GM12878 (cell line): Measurements from ENCODE around the gene LMTK2. TPM values are rescaled to one million over a fixed set of nuclear protein-coding genes. Genes with fewer than 3 reads are reported as not detected.

Experiments
- ATAC-seq: fragments of 200-7000 bp; cut with Tn5 transposase; 3 replicates; pipeline ENCODE4 v1.9.1; 2020; ENCODE audit warnings: mild to moderate bottlenecking, moderate library complexity
- BruUV-seq: library from RNA; stranded (reverse); fragments of 400-500 nt; replicated peaks from 2 replicates; lab custom pipeline; 2021; lab: Mats Ljungman, UMichigan
- CTCF ChIA-PET: fragments of 300-600 bp; sonication (Branson Sonifier 250); formaldehyde crosslinking; extraction: SDS; loops from one replicate; lab custom pipeline; 2021; ENCODE audit warnings: inconsistent platforms; lab: Yijun Ruan, JAX
- POLR2A ChIA-PET: fragments of 350-600 bp; formaldehyde crosslinking; extraction: SDS; loops from one replicate; lab custom pipeline; 2021; ENCODE audit warnings: inconsistent platforms; lab: Charles Lee
- RAD21 ChIA-PET: fragments of 300-600 bp; sonication (Branson Sonifier 250); formaldehyde crosslinking; loops from one replicate; lab custom pipeline; 2023; ENCODE audit warnings: antibody characterized with exemption; ENCODE audit not compliant: unreplicated experiment; lab: Charles Lee
- SMC1A ChIA-PET: fragments of 300-600 bp; sonication (Branson Sonifier 250); formaldehyde crosslinking; loops from one replicate; lab custom pipeline; 2023; ENCODE audit not compliant: unreplicated experiment, uncharacterized antibody; lab: Charles Lee
- DNase-seq: peaks from one replicate; pipeline ENCODE4 v3.0.0-alpha.2; 2011; ENCODE audit warnings: low read depth, low spot score
- FAIRE-seq: peaks from 3 replicates; lab custom pipeline; 2011; peaks lifted over from hg19 to GRCh38; lab: Jason Lieb, UNC
- H2AFZ ChIP-seq: 2 replicates; pipeline ENCODE4 v1.6.0; 2011; ENCODE audit warnings: low read depth, low read length, control low read depth; ENCODE audit not compliant: control insufficient read depth
- H3K27ac ChIP-seq: 2 replicates; pipeline ENCODE4 v1.5.1; 2011; ENCODE audit warnings: control low read depth; ENCODE audit not compliant: control insufficient read depth, insufficient read depth
- H3K27me3 ChIP-seq, 2 experiments: replicated peaks in 1 of 2; 2 replicates each; pipeline versions ENCODE4 v1.6.0 to v1.6.1; 2011; ENCODE audit warnings: low read length in 1 of 2; ENCODE audit not compliant: control insufficient read depth in 2 of 2, insufficient read depth in 2 of 2
- H3K36me3 ChIP-seq, 2 experiments: 2 replicates each; pipeline ENCODE4 v1.5.1; 2011; ENCODE audit warnings: low read length in 1 of 2; ENCODE audit not compliant: control insufficient read depth in 2 of 2, insufficient read depth in 2 of 2
- H3K4me1 ChIP-seq: 2 replicates; pipeline ENCODE4 v1.6.1; 2011; ENCODE audit warnings: mild to moderate bottlenecking, low read length, moderate library complexity, mixed read lengths; ENCODE audit not compliant: control insufficient read depth, insufficient read depth
- H3K4me2 ChIP-seq: 2 replicates; pipeline ENCODE4 v1.6.0; 2011; ENCODE audit warnings: control low read depth; ENCODE audit not compliant: control insufficient read depth, insufficient read depth
- H3K4me3 ChIP-seq: fragments of 200-600 bp; sonication (generic); 2 replicates; pipeline ENCODE4 v1.5.1; 2016
- H3K79me2 ChIP-seq: 2 replicates; pipeline ENCODE4 v1.6.0; 2011; ENCODE audit warnings: low read length; ENCODE audit not compliant: control insufficient read depth, insufficient read depth
- H3K9ac ChIP-seq: 2 replicates; pipeline ENCODE4 v1.8.0; 2011; ENCODE audit warnings: low read length, control low read depth, mixed read lengths; ENCODE audit not compliant: control insufficient read depth, insufficient read depth
- H3K9me3 ChIP-seq: replicated peaks from 3 replicates; pipeline ENCODE4 v1.5.1; 2011; ENCODE audit warnings: mild to moderate bottlenecking, low read length; ENCODE audit not compliant: control insufficient read depth, insufficient read depth
- H4K20me1 ChIP-seq: 2 replicates; pipeline ENCODE4 v1.6.0; 2011; ENCODE audit not compliant: control insufficient read depth, insufficient read depth
- DPF2 ChIP-seq: fragments of 450-650 bp; IDR thresholded peaks from 2 replicates; pipeline ENCODE4 v1.6.1; 2017; ENCODE audit warnings: mild to moderate bottlenecking
- E4F1 ChIP-seq: fragments of 450-650 bp; IDR thresholded peaks from 2 replicates; pipeline ENCODE4 v1.6.1; 2018; ENCODE audit warnings: borderline replicate concordance, mild to moderate bottlenecking; ENCODE audit not compliant: partially characterized antibody
- MTA2 ChIP-seq: fragments of 450-650 bp; IDR thresholded peaks from 2 replicates; pipeline ENCODE4 v1.6.1; 2016; ENCODE audit warnings: low read depth, mild to moderate bottlenecking, moderate library complexity
- NFXL1 ChIP-seq: fragments of 450-650 bp; IDR thresholded peaks from 2 replicates; pipeline ENCODE4 v1.6.1; 2017; ENCODE audit warnings: antibody characterized with exemption, mild to moderate bottlenecking, borderline replicate concordance
- PKNOX1 ChIP-seq: fragments of 450-650 bp; IDR thresholded peaks from 2 replicates; pipeline ENCODE4 v1.6.1; 2016; ENCODE audit warnings: mild to moderate bottlenecking
- REST ChIP-seq: IDR thresholded peaks from 2 replicates; pipeline ENCODE4 v1.6.1; 2012; ENCODE audit warnings: mild to moderate bottlenecking, low read depth, low read length
- SMAD5 ChIP-seq: IDR thresholded peaks from 2 replicates; pipeline ENCODE4 v1.6.1; 2016; ENCODE audit warnings: antibody characterized with exemption, low read depth
- SMC3 ChIP-seq: IDR thresholded peaks from 2 replicates; pipeline ENCODE4 v1.6.1; 2011; ENCODE audit warnings: low read length, improper control_type of control experiment, borderline replicate concordance
- STAT1 ChIP-seq: fragments of 450-650 bp; conservative IDR thresholded peaks from 2 replicates; pipeline ENCODE4 v1.6.1; 2014; ENCODE audit warnings: antibody characterized with exemption, mild to moderate bottlenecking
- SUPT20H ChIP-seq: IDR thresholded peaks from 2 replicates; pipeline ENCODE4 v1.6.1; 2011; ENCODE audit warnings: low read depth, mild to moderate bottlenecking, low read length, moderate library complexity, borderline replicate concordance; ENCODE audit not compliant: control insufficient read depth
- ZBTB33 ChIP-seq: fragments of 450-650 bp; IDR thresholded peaks from 2 replicates; pipeline ENCODE4 v1.6.1; 2017; ENCODE audit warnings: mild to moderate bottlenecking
- WGBS: methylation state at CpG from one replicate; pipeline ENCODE4 v1.1.6; 2016; ENCODE audit warnings: low lambda C conversion rate; ENCODE audit not compliant: insufficient replicate concordance, insufficient coverage; ENCODE audit errors: missing lambda C conversion rate; 5-methylcytosine and 5-hydroxymethylcytosine counted together
- in situ Hi-C: fragments of 300-500 bp; cut with MboI; formaldehyde crosslinking; loops from 9 replicates; pipeline ENCODE4 v1.14.3; 2018; ENCODE audit warnings: mixed read lengths
- intact Hi-C: fragments of 100-400 bp; cut with micrococcal nuclease; formaldehyde crosslinking; loops from one replicate; pipeline ENCODE4 v1.14.2; 2022; ENCODE audit not compliant: unreplicated experiment
- polyA plus RNA-seq, 11 experiments: library from polyadenylated mRNA; depleted of rRNA in 4 of 11; unstranded in 6 of 11; stranded (reverse) in 5 of 11; fragments of >200 nt; fragmentation: Nextera tagmentation in 4 of 11; fragmentation: Illumina TruSeq in 1 of 11; extraction: Ambion mirVana in 4 of 11; extraction: Trizol in 1 of 11; gene quantifications; 1 replicate in 1 of 11; 2 replicates in 10 of 11; pipeline versions ENCODE4 v1.2.1 to v1.2.3, GENCODE V29; 2011 to 2016; ENCODE audit warnings: inconsistent platforms in 2 of 11, missing spikeins in 2 of 11, low read depth in 1 of 11
- total RNA-seq, 4 experiments: library from RNA; depleted of rRNA in 3 of 4; stranded (reverse); fragments of >200 nt in 3 of 4; fragmentation: Illumina TruSeq in 1 of 4; extraction: Trizol in 1 of 4; gene quantifications; 2 replicates each; pipeline versions ENCODE4 v1.2.1 to v1.2.3, GENCODE V29; 2013 to 2021

The LMTK2 gene
- total and polyA plus RNA-seq, 10 of the 15 experiments (the other 5 are each of a cell fraction or from before 2014, with no cell fraction given) = 0.68 to 8.7 (median 4.6) TPM

GRCh38 chr7:98102170-98102569, 4.5 kb upstream of the LMTK2 start:
- DNase-seq = no peak
- H3K9me3 ChIP-seq = peaks cover 4% of the 10 kb centered on the region; the same call in 2 of the 3 replicates
- SMC1A ChIA-PET = interaction anchor here (0.6 to 1.8 kb wide), 4 partner anchors 64 to 754 kb away, joined by 3 to 7 read pairs (median 3); no protein-coding TSS in a partner anchor
- 0% methylated on average over 1 of the region's 1 CpG for WGBS
- H4K20me1 ChIP-seq = no peaks in the 10 kb centered on the region
- H3K4me1 ChIP-seq = no peaks in the 10 kb centered on the region
- no peak for FAIRE-seq
- no peak overlapping the region for H3K4me2 ChIP-seq
- RAD21 ChIA-PET = interaction anchor here (0.9 kb wide), 1 partner anchor 149 kb away, joined by 3 read pairs; no protein-coding TSS in a partner anchor
- intact Hi-C loops = no loop called here
- H3K27me3 ChIP-seq = no peaks in the 10 kb centered on the region
- no peak for ATAC-seq
- CTCF ChIA-PET = interaction anchor here (1.0 to 1.8 kb wide), 4 partner anchors 9 to 81 kb away, joined by 4 to 9 read pairs (median 6); no protein-coding TSS in a partner anchor
- in situ Hi-C loops = no loop called here
- H3K27ac ChIP-seq = no peak overlapping the region
- BruUV-seq = no TSS peak
- no peak overlapping the region for H3K9ac ChIP-seq
- H3K79me2 ChIP-seq = no peaks in the 10 kb centered on the region
- POLR2A ChIA-PET = no interaction called here
- H2AFZ ChIP-seq = no peak overlapping the region
- no peaks in the 10 kb centered on the region for H3K36me3 ChIP-seq
- no peak overlapping the region for H3K4me3 ChIP-seq
- no peak for TF ChIP-seq PKNOX1
- no peak for TF ChIP-seq SMC3
- TF ChIP-seq NFXL1 = no peak
- no peak for TF ChIP-seq SUPT20H
- TF ChIP-seq E4F1 = no peak
- TF ChIP-seq SMAD5 = no peak
- no peak for TF ChIP-seq REST
- TF ChIP-seq MTA2 = no peak
- no peak for TF ChIP-seq STAT1
- no peak for TF ChIP-seq DPF2
- no peak for TF ChIP-seq ZBTB33
